Parathyroid adenoma (tissue), 2 donors: ENCODE measurements around the gene ZNF487.
A peak's percentile ranks its signal among the peaks of the same experiment; 100 is the strongest.

ENCODE experiments used
- H2AFZ ChIP-seq: fragments of 300-600 bp; sonication (generic); one replicate; pipeline ENCODE4 v1.7.0; 2017; ENCODE audit warnings: antibody characterized with exemption, mild to moderate bottlenecking
- H3K27ac ChIP-seq: fragments of 300-600 bp; sonication (generic); one replicate; pipeline ENCODE4 v1.7.0; 2017
- H3K27me3 ChIP-seq: fragments of 300-600 bp; sonication (generic); one replicate; pipeline ENCODE4 v1.7.0; 2017; ENCODE audit warnings: low read length; ENCODE audit not compliant: control insufficient read depth, insufficient read depth
- H3K36me3 ChIP-seq: fragments of 300-600 bp; sonication (generic); one replicate; pipeline ENCODE4 v1.7.0; 2017; ENCODE audit warnings: low read length; ENCODE audit not compliant: control insufficient read depth, insufficient read depth
- H3K4me1 ChIP-seq: fragments of 300-600 bp; sonication (generic); one replicate; pipeline ENCODE4 v1.7.0; 2017; ENCODE audit warnings: control low read depth
- H3K4me2 ChIP-seq: fragments of 300-600 bp; sonication (generic); one replicate; pipeline ENCODE4 v1.7.0; 2017; ENCODE audit warnings: low read length
- H3K4me3 ChIP-seq: fragments of 300-600 bp; sonication (generic); one replicate; pipeline ENCODE4 v1.7.0; 2017; ENCODE audit warnings: low read depth, low read length
- H3K79me2 ChIP-seq: fragments of 300-600 bp; sonication (generic); one replicate; pipeline ENCODE4 v1.7.0; 2017; ENCODE audit warnings: control low read depth
- H3K9ac ChIP-seq: fragments of 300-600 bp; sonication (generic); one replicate; pipeline ENCODE4 v1.7.0; 2017; ENCODE audit warnings: mild to moderate bottlenecking
- H3K9me3 ChIP-seq: fragments of 300-600 bp; sonication (generic); one replicate; pipeline ENCODE4 v1.7.0; 2017; ENCODE audit warnings: low read length; ENCODE audit not compliant: control insufficient read depth
- CTCF ChIP-seq: fragments of 300-600 bp; sonication (generic); IDR thresholded peaks from one replicate; pipeline ENCODE4 v1.7.0; 2017; ENCODE audit warnings: antibody characterized with exemption, mild to moderate bottlenecking
- donor health status: primary hyperparathyroidism.

ZNF487 gene

DNA sequence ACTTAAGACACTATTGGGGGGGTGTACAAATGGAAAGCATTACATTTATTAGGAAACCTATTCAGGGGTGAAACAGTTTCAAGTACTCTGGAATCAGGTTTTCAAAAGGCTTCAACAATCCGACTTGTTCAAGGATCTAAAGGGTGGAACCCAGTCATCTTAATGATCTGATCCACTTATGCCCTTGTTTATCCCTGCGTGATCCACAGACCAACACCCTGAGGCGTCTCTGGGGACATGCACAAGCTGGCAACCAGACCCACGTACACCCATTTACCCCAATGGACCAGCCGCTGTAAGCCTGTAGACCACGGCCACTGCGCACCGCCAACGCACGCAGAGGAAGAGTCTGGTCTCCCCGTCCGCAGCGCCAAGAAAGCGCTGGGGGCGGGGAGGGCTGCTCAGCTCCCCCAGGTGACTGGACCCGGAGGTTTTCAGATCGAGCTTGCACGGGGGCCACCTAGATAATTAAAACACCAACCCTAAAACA, 41.3 kb upstream of the ZNF487 start:
- Histone ChIP-seq H3K27me3 (no peaks in the 10 kb centered on the region), H3K79me2 (peaks cover 68% of the 10 kb centered on the region), H3K4me3 (peak overlapping the region; percentile 79), H3K9ac (no peak overlapping the region), H3K36me3 (no peaks in the 10 kb centered on the region), H3K4me2 (peak overlapping the region; percentile 95), H3K4me1 (peaks cover 5% of the 10 kb centered on the region), H2AFZ (peak overlapping the region; percentile 12), H3K27ac (peak overlapping the region; percentile 94), H3K9me3 (no peaks in the 10 kb centered on the region)
- no peak for TF ChIP-seq CTCF

DNA sequence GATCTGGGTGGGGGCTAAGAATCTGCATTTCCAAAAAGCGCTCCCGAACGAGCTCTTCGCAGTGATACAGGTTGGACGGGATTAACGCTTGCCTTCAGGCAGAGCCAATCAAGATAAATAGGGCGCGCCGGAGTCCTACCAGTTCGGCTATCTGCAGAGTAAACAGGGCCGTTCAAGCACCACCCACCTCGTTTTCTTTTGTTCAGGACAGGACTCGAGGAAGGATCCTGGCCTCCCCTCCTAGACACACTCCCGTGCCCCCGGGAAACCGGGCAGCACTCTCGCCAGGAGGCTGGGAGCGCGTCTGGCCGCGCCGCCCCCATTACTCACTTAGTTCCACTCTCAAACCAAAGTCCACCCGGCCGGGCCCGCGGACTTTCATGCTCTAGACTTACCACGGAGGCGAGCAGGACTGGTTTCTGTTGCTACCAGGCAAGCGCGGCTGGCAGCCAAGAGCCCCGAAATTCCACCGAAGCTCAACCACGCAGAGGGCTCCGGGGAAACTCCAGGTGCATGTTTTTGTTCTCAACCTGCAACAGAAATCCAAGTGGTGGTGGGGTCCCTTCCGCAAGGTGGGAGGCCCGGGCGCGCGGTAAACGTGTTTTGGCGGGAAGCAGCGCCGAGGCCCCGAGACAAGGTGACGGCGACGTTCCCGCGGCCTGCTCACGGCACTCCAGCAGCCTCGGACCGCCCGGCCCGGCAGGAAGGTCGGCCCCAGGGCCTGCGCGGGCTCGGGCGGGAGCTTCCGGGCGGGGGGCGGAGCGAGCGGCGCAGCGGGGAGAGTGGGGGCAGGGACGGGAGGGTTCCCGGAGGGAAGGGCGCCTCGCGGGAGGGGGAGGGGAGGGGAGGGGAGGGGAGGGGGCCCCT, 40.6 kb upstream of the ZNF487 start:
- no peaks in the 10 kb centered on the region for H3K27me3 ChIP-seq
- H3K9me3 ChIP-seq, result no peaks in the 10 kb centered on the region
- peaks cover 71% of the 10 kb centered on the region for H3K79me2 ChIP-seq
- H3K27ac ChIP-seq, result peak overlapping the region; percentile 94
- H3K9ac ChIP-seq, result peak overlapping the region; percentile 50
- H2AFZ ChIP-seq, result peak overlapping the region; percentile 78
- peaks cover 5% of the 10 kb centered on the region for H3K4me1 ChIP-seq
- peak overlapping the region; percentile 79 for H3K4me3 ChIP-seq
- H3K4me2 ChIP-seq, result peak overlapping the region; percentile 95
- H3K36me3 ChIP-seq, result no peaks in the 10 kb centered on the region
- no peak for TF ChIP-seq CTCF

GRCh38 chr10:43396928-43397624, 39.8 kb upstream of the ZNF487 start:
- Histone ChIP-seq H3K27me3 (no peaks in the 10 kb centered on the region), H3K9me3 (no peaks in the 10 kb centered on the region), H3K36me3 (no peaks in the 10 kb centered on the region), H3K79me2 (peaks cover 70% of the 10 kb centered on the region), H2AFZ (peak overlapping the region; percentile 78), H3K4me1 (peaks cover 5% of the 10 kb centered on the region), H3K4me3 (peak overlapping the region; percentile 79), H3K4me2 (peak overlapping the region; percentile 71), H3K27ac (peak overlapping the region; percentile 94), H3K9ac (peak overlapping the region; percentile 50)
- no peak for TF ChIP-seq CTCF

- H3K27ac ChIP-seq, result no peak overlapping the region
- peaks cover 5% of the 10 kb centered on the region for H3K4me1 ChIP-seq
- peaks cover 72% of the 10 kb centered on the region for H3K79me2 ChIP-seq
- H3K27me3 ChIP-seq, result no peaks in the 10 kb centered on the region
- no peak for TF ChIP-seq CTCF
- H3K9me3 ChIP-seq, result no peaks in the 10 kb centered on the region
- H3K4me2 ChIP-seq, result no peak overlapping the region
- no peak overlapping the region for H2AFZ ChIP-seq
- no peak overlapping the region for H3K4me3 ChIP-seq
- H3K9ac ChIP-seq, result no peak overlapping the region
- no peaks in the 10 kb centered on the region for H3K36me3 ChIP-seq
These were observed 38.0 kb upstream of the ZNF487 start for GRCh38 chr10:43398939-43399319.
